NCI-H524 (cell line): ENCODE results near the gene MLX.
"Not testable (repeated sequence)": the region's sequence is repeated elsewhere in the genome, so short reads cannot be mapped to it uniquely, and the experiment has no call there.

Experiments
- DNase-seq, 2 experiments: peaks; one replicate each; lab custom pipeline; 2025; lab: John Stamatoyannopoulos, UW

Gene MLX

GRCh38 chr17:42621987-42622386 lies 55.1 kb downstream of the MLX start:
- not testable (repeated sequence) for DNase-seq
